ENCODE measurements around the gene VCL. TPM values are rescaled to one million over a fixed set of nuclear protein-coding genes. Genes with fewer than 3 reads are reported as not detected.
"Not testable (repeated sequence)": the region's sequence is repeated elsewhere in the genome, so short reads cannot be mapped to it uniquely, and the experiment has no call there.

VCL gene
- total RNA-seq, 2 experiments from 2014 or later = 13.4 to 14.4 TPM

DNA sequence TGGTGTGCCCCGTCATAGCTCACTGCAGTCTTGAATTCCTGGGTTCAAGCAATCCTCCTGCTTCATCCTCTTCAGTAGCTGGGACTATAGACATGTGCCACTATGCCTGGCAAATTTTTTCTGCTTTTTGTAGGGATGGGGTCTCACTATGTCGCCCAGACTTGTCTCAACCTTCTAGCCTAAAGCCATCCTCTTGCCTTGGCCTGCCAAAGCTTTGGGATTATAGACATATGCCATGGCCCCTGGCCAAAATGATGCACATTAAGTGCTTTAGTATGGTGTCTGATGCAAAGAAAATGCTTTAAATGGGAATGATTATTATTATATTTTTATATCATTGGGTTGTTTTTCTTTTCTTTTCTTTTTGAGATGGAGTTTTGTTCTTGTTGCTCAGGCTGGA is 33.2 kb upstream of the VCL start:
- Mint-ChIP-seq H3K4me3 (no peak overlapping the region), H3K27me3 (ENCODE audit: low read depth) (no peaks in the 10 kb centered on the region), H3K4me1 (ENCODE audit: low read depth) (peaks cover 4% of the 10 kb centered on the region), H3K27ac (no peak overlapping the region), H3K9me3 (no peaks in the 10 kb centered on the region), H3K36me3 (ENCODE audit: low read depth) (no peaks in the 10 kb centered on the region)
- CTCF ChIA-PET = interaction anchor here (1.9 kb wide), 1 partner anchor 24 kb away, joined by 6 read pairs; no protein-coding TSS in a partner anchor
- intact Hi-C loops (cut with micrococcal nuclease) = no loop called here
- no peak for DNase-seq

DNA sequence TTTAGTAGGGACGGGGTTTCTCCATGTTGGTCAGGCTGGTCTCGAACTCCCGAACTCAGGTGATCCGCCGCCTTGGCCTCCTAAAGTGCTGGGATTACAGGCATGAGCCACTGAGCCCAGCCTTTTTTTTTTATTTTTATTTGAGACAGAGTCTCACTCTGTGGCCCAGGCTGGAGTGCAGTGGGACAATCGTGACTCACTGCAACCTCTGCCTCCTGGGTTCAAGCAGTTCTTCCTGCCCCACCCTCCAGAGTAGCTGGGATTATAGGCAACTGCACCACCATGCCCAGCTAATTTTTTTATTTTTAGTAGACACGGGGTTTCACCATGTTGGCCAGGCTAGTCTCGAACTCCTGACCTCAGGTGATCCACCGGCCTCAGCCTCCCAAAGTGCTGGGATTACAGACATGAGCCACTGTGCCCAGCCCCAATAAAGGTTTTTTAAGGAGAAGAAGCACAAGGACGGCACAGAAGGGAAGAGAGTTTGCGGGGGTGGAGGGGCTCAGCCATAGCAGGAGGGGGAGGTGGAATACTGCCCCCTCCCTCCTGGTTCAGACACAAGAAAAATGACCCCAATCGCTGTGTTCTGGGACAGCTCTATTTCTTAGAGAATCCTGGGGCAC is 32.5 kb upstream of the VCL start:
- H3K27me3 Mint-ChIP-seq (ENCODE audit: low read depth); H3K4me1 Mint-ChIP-seq (ENCODE audit: low read depth); H3K27ac Mint-ChIP-seq; H3K4me3 Mint-ChIP-seq; intact Hi-C loops (cut with micrococcal nuclease); DNase-seq; H3K9me3 Mint-ChIP-seq; H3K36me3 Mint-ChIP-seq (ENCODE audit: low read depth): not testable (repeated sequence)
- CTCF ChIA-PET = interaction anchor here (1.9 kb wide), 1 partner anchor 25 kb away, joined by 6 read pairs; no protein-coding TSS in a partner anchor

DNA sequence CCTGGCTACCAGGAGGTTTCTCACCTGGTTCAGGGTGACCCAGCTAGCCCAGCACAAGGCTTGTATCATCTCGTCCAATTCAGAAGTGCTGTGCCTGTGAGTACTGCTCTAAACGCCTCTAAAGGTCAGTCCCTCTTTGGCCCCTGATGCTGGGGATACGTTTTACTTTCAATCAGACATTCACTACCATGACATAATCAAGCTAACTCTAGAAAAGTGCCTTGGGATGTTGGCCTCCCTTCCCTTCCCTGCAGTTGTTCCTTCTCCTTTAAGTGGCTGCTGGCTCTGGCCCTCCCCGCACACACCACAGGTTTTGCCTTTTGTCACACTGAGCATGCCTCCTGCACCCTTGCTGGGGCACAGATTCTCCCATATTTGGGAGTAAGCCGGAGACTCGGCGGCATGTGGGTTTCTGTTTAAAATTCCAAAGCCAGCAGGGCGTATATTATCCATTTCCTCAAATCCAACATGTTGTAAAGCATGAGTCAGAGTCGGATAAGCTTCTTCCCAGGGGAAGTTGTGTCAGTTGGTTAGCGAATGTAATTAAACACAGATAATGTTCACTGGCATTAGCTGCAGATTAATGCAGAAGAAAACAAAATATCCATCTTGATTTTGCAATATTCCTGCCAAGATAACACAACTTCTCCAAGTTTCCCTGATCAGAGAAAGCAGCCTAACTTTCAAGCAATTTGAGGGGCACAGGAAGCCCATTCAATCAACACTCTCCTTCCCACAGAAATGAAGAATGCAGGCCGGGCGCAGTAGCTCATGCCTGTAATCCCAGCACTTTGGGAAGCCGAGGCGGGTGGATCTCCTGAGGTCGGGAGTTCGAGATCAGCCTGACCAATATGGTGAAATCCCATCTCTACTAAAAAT is 31.8 kb upstream of the VCL start:
- intact Hi-C loops (cut with micrococcal nuclease) = no loop called here
- Mint-ChIP-seq H3K27ac (no peak overlapping the region), H3K4me3 (no peak overlapping the region), H3K9me3 (no peaks in the 10 kb centered on the region), H3K27me3 (ENCODE audit: low read depth) (no peaks in the 10 kb centered on the region), H3K36me3 (ENCODE audit: low read depth) (no peaks in the 10 kb centered on the region), H3K4me1 (ENCODE audit: low read depth) (no peaks in the 10 kb centered on the region)
- CTCF ChIA-PET = interaction anchor here (0.6 to 1.3 kb wide), 4 partner anchors 18 to 80 kb away, joined by 3 to 5 read pairs (median 3); no protein-coding TSS in a partner anchor
- DNase-seq = no peak

DNA sequence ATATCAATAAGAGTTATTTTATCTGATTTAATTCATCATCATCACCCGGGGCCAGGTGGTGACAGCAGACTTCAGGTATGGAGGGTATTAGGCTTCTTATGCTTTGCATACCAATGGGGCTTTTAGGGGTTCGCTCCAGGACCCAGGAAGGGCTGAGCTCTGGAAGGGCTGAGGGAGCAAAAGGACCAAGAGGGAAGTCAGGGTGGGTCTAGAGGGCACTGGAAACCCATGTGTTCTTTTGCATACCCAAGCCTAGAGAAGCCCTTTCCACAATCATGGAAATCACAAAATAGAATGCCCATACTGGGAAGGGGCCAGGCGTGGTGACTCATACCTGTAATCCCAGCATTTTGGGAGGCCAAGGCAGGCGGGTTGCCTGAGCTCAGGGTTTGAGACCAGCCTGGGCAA is 30.9 kb upstream of the VCL start:
- no peak for DNase-seq
- H3K9me3 Mint-ChIP-seq = no peaks in the 10 kb centered on the region
- CTCF ChIA-PET = interaction anchor here (0.7 to 2.7 kb wide), 5 partner anchors 26 to 870 kb away, joined by 3 to 14 read pairs (median 3); no protein-coding TSS in a partner anchor
- H3K4me3 Mint-ChIP-seq = no peak overlapping the region
- intact Hi-C loops (cut with micrococcal nuclease) = no loop called here
- H3K36me3 Mint-ChIP-seq (ENCODE audit: low read depth) = no peaks in the 10 kb centered on the region
- no peaks in the 10 kb centered on the region for H3K27me3 Mint-ChIP-seq (ENCODE audit: low read depth)
- H3K4me1 Mint-ChIP-seq (ENCODE audit: low read depth) = no peaks in the 10 kb centered on the region
- H3K27ac Mint-ChIP-seq = no peak overlapping the region

DNA sequence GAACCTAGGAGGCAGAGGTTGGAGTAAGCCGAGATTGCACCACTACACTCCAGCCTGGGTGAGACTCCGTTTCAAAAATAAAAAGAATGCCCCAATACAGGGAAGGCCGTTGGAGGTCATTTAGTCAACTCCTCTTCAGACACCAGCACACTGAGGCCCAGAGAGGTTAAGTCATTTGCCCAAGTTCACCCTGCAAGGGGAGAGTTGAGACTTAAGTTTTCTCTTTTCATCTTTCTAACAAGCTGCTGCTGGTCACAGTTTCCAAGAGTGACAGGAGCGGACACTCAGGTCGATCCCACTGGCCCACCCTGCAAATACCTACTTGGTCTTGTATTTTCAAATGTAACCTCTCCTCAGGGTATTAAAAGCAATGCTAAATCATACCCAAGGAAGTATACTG is 30.4 kb upstream of the VCL start:
- H3K4me3 Mint-ChIP-seq = no peak overlapping the region
- no peaks in the 10 kb centered on the region for H3K36me3 Mint-ChIP-seq (ENCODE audit: low read depth)
- CTCF ChIA-PET = interaction anchor here (1.0 to 2.7 kb wide), 3 partner anchors 9 to 132 kb away, joined by 3 to 14 read pairs (median 4); no protein-coding TSS in a partner anchor
- DNase-seq = no peak
- H3K4me1 Mint-ChIP-seq (ENCODE audit: low read depth) = no peaks in the 10 kb centered on the region
- H3K27me3 Mint-ChIP-seq (ENCODE audit: low read depth) = no peaks in the 10 kb centered on the region
- no peak overlapping the region for H3K27ac Mint-ChIP-seq
- intact Hi-C loops (cut with micrococcal nuclease) = no loop called here
- H3K9me3 Mint-ChIP-seq = no peaks in the 10 kb centered on the region

DNA sequence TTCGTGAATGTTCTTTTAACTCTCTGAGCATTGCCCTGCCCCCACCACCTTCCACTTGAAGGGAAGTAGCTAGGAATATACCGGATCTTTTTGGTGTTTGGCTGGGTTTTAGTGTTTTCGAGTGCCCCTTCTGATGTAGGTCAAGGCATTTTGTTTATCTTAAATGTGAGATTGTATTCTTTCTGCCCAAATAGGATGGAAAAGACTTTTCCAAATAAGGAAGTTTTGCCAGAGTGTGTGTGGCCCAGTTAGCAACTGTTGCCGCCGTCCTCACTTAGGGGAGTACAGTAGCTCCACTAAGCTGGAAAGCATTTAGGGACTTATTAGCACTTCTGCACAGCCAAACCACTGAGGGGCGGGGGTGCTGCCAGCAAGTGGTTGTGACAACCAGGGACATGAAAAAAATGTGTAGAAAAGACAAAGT is 29.8 kb upstream of the VCL start:
- Mint-ChIP-seq H3K27me3 (ENCODE audit: low read depth) (no peaks in the 10 kb centered on the region), H3K4me1 (ENCODE audit: low read depth) (peaks cover 2% of the 10 kb centered on the region), H3K36me3 (ENCODE audit: low read depth) (no peaks in the 10 kb centered on the region), H3K4me3 (no peak overlapping the region), H3K9me3 (no peaks in the 10 kb centered on the region), H3K27ac (no peak overlapping the region)
- CTCF ChIA-PET = interaction anchor here (0.7 to 2.7 kb wide), 4 partner anchors 10 to 666 kb away, joined by 3 to 14 read pairs (median 4); no protein-coding TSS in a partner anchor
- DNase-seq = no peak
- intact Hi-C loops (cut with micrococcal nuclease) = no loop called here

DNA sequence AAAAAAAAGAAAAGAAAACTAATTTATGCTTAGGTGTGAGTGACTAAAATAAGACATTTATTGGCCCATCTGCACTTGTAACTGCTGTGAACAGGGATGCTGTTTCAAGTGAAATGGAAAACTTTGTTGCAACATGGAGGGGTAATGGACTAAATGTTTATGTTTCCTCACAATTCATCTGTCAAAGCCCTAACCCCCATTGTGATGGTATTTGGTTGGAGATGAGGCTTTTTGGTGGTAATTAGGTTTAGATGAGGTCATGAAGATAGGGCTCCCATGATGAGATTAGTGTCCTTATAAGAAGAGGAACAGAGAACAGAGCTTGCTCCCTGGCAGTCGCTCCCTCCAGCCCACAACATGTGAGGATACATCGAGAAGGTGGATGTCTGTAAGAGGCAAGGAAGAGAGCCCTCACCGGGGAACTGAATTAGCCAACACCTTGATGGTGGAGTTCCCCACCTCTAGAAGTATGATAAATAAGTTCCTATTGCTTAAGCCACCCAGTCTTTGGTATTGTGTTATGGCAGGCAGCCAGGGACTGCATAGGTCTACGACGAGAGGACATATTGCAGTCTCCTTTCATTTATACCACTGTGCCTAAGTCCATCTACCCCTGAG is 28.6 kb upstream of the VCL start:
- intact Hi-C loops (cut with micrococcal nuclease) = no loop called here
- H3K36me3 Mint-ChIP-seq (ENCODE audit: low read depth) = no peaks in the 10 kb centered on the region
- no peaks in the 10 kb centered on the region for H3K9me3 Mint-ChIP-seq
- peaks cover 11% of the 10 kb centered on the region for H3K4me1 Mint-ChIP-seq (ENCODE audit: low read depth)
- no peak overlapping the region for H3K27ac Mint-ChIP-seq
- no peak for DNase-seq
- no peaks in the 10 kb centered on the region for H3K27me3 Mint-ChIP-seq (ENCODE audit: low read depth)
- no peak overlapping the region for H3K4me3 Mint-ChIP-seq
- CTCF ChIA-PET = interaction anchor here (0.7 to 2.7 kb wide), 2 partner anchors 29 to 96 kb away, joined by 6 to 14 read pairs; no protein-coding TSS in a partner anchor

DNA sequence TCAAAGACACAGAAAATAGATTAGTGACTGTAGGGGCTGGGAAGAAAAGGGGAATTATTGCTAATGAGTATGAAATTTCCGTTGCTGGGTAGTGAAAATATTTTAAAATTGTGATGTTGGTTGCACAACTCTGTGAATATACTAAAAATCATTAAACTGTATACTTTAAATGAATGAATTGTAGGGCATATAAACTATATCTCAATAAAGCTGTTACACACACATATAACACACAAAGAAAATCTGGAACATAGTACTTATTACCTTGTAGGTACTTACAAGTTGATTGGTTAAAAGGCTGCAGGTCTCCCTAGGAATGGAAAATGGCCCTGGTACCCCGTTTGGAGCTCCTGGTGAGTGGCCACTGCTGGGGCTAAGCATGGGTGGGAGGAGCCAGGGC is 27.1 kb upstream of the VCL start:
- Mint-ChIP-seq H3K4me3 (no peak overlapping the region), H3K9me3 (peaks cover 3% of the 10 kb centered on the region), H3K36me3 (ENCODE audit: low read depth) (no peaks in the 10 kb centered on the region), H3K27ac (no peak overlapping the region), H3K4me1 (ENCODE audit: low read depth) (peaks cover 15% of the 10 kb centered on the region), H3K27me3 (ENCODE audit: low read depth) (no peaks in the 10 kb centered on the region)
- intact Hi-C loops (cut with micrococcal nuclease) = no loop called here
- CTCF ChIA-PET = no interaction called here
- DNase-seq = no peak

DNA sequence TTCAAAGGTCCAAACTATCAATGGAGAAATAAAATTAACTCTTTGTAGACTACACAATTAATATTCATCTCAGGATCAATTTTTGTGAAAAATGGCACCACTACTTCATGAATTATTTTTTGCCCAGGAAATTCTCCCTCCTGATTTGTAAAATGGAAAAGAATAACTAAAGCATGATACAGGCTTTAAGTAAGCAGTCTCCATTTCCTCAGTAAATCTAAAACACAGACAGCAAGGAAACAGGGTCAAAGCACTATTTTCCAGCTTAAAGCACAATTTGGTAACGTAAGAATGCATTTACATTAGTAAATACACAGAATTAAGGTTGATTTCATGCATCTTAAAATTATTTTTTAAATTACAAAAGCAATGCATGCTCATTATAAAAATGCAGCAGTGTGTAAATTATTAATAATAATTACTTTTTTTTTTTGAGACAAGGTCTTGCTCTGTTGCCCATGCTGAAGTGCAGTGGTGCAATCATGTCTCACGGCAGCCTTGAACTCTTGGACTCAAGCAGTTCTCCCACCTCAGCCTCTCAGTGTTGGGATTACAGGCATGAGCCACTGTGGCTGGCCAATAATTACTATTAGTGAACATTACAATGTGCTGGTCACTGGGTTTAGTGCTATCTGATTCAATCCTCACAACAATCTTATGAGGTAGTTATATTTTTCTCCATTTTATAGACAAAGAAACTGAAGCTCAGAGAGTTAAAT is 26.1 kb upstream of the VCL start:
- H3K4me3 Mint-ChIP-seq = no peak overlapping the region
- no peak overlapping the region for H3K27ac Mint-ChIP-seq
- H3K4me1 Mint-ChIP-seq (ENCODE audit: low read depth) = peaks cover 15% of the 10 kb centered on the region
- CTCF ChIA-PET = interaction anchor here (0.9 kb wide), 1 partner anchor 31 kb away, joined by 3 read pairs; no protein-coding TSS in a partner anchor
- H3K9me3 Mint-ChIP-seq = peaks cover 3% of the 10 kb centered on the region
- H3K36me3 Mint-ChIP-seq (ENCODE audit: low read depth) = no peaks in the 10 kb centered on the region
- intact Hi-C loops (cut with micrococcal nuclease) = no loop called here
- no peak for DNase-seq
- H3K27me3 Mint-ChIP-seq (ENCODE audit: low read depth) = no peaks in the 10 kb centered on the region

DNA sequence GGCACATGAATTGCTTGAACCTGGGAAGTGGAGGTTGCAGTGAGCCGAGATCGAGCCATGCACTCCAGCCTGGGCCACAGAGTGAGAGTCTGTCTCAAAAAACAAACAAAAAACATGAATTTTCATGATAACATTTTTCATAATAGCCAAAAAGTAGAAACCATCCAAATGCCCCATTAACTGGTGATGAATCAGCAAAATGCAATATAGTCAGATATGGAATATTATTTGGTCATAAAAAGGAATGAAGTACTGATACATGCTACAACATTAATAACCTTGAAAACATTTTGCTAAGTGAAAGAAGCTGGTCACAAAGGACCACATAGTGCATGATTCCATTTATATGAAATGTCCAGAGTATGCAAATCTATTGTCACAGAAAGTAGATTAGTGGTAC is 24.5 kb upstream of the VCL start:
- intact Hi-C loops (cut with micrococcal nuclease) = no loop called here
- CTCF ChIA-PET = no interaction called here
- no peak overlapping the region for H3K27ac Mint-ChIP-seq
- no peaks in the 10 kb centered on the region for H3K27me3 Mint-ChIP-seq (ENCODE audit: low read depth)
- no peak overlapping the region for H3K4me3 Mint-ChIP-seq
- peaks cover 15% of the 10 kb centered on the region for H3K4me1 Mint-ChIP-seq (ENCODE audit: low read depth)
- peaks cover 3% of the 10 kb centered on the region for H3K9me3 Mint-ChIP-seq
- H3K36me3 Mint-ChIP-seq (ENCODE audit: low read depth) = no peaks in the 10 kb centered on the region
- no peak for DNase-seq

DNA sequence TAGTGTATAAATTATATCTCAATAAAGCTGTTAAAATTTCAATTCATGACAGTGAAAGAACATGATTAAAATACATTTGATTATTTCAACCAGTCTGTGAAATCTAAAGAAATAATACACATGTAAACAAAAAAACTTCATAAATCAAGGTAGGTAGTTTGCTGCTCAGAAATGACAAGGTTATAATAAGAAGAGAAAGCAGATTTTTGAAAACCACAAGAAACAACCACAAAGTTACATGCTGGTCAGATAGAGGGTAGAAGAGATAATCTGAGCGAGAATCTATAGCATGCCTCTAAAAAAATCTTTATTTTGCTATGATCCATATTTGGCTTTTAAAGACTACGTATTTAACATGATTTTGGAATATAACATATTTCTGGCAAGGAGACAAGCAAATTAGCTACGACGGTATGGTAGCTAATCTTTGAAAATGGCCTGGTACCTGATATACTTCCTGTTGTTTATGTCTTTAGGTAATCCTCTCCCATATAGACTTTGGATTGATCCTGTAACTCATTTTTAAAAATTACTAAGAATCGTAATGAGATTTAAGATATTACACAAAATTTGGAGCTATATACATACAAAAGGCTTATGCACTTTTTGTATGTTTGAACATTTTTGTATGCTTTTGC is 23.5 kb upstream of the VCL start:
- no peak overlapping the region for H3K4me3 Mint-ChIP-seq

More for the DNA sequence above, 23.5 kb upstream of the VCL start:
- no peaks in the 10 kb centered on the region for H3K36me3 Mint-ChIP-seq (ENCODE audit: low read depth)
- CTCF ChIA-PET = interaction anchor here (0.5 to 1.5 kb wide), 9 partner anchors 12 to 158 kb away, joined by 3 to 9 read pairs (median 4); no protein-coding TSS in a partner anchor
- H3K27ac Mint-ChIP-seq = no peak overlapping the region
- H3K4me1 Mint-ChIP-seq (ENCODE audit: low read depth) = peaks cover 15% of the 10 kb centered on the region
- no peaks in the 10 kb centered on the region for H3K27me3 Mint-ChIP-seq (ENCODE audit: low read depth)
- no peak for DNase-seq
- peaks cover 3% of the 10 kb centered on the region for H3K9me3 Mint-ChIP-seq
- intact Hi-C loops (cut with micrococcal nuclease) = no loop called here
